ENCODE measurements around the gene SLPI. TPM values are rescaled to one million over a fixed set of nuclear protein-coding genes. Genes with fewer than 3 reads are reported as not detected.

Gene SLPI
- total RNA-seq, 1 experiment from 2014 or later: not detected

GRCh38 chr20:45221076-45221475 is 33.3 kb downstream of the SLPI start, which contains the start of gene SEMG2:
SEMG2 (plus strand) TSS chr20:45221373; CDS start chr20:45221390, 17 bp downstream.
- Histone ChIP-seq H3K36me3 (ENCODE audit: insufficient read depth, low read length) (no peaks in the 10 kb centered on the region), H3K27ac (ENCODE audit: low read length) (no peak within 1 kb of the TSS), H3K27me3 (ENCODE audit: low read length) (no peaks in the 10 kb centered on the region)

GRCh38 chr20:45218636-45219035 is 35.7 kb downstream of the SLPI start:
- no peaks in the 10 kb centered on the region for H3K27me3 ChIP-seq (ENCODE audit: low read length)
- no peak overlapping the region for H2AFZ ChIP-seq (ENCODE audit: low read length)
- no peak overlapping the region for H3K4me2 ChIP-seq (ENCODE audit: low read depth, low read length, poor library complexity, severe bottlenecking)
- DNase-seq: no peak
- no peaks in the 10 kb centered on the region for H3K79me2 ChIP-seq (ENCODE audit: low read length)
- no peaks in the 10 kb centered on the region for H3K4me1 ChIP-seq (ENCODE audit: low read length)
- no peak overlapping the region for H3K27ac ChIP-seq (ENCODE audit: low read length)
- H4K20me1 ChIP-seq (ENCODE audit: insufficient read depth, low read depth, low read length): no peaks in the 10 kb centered on the region
- H3K4me3 ChIP-seq (ENCODE audit: low read length): no peak overlapping the region
- no peaks in the 10 kb centered on the region for H3K36me3 ChIP-seq (ENCODE audit: insufficient read depth, low read length)
- H3K9me2 ChIP-seq (replicated peaks; ENCODE audit: insufficient read depth, low read length): no peaks in the 10 kb centered on the region
- no peak overlapping the region for H3K9ac ChIP-seq (ENCODE audit: low read length)
- no peaks in the 10 kb centered on the region for H3K9me3 ChIP-seq (ENCODE audit: low read length)

More at GRCh38 chr20:45221076-45221475, 33.3 kb downstream of the SLPI start, which contains the start of gene SEMG2:
- no peak within 1 kb of the TSS for H3K4me2 ChIP-seq (ENCODE audit: low read depth, low read length, poor library complexity, severe bottlenecking)
- no peaks in the 10 kb centered on the region for H3K9me2 ChIP-seq (replicated peaks; ENCODE audit: insufficient read depth, low read length)
- no peaks in the 10 kb centered on the region for H3K79me2 ChIP-seq (ENCODE audit: low read length)
- no peak within 1 kb of the TSS for H3K4me3 ChIP-seq (ENCODE audit: low read length)
- no peaks in the 10 kb centered on the region for H3K9me3 ChIP-seq (ENCODE audit: low read length)
- no peak within 1 kb of the TSS for H3K9ac ChIP-seq (ENCODE audit: low read length)
- no peaks in the 10 kb centered on the region for H4K20me1 ChIP-seq (ENCODE audit: insufficient read depth, low read depth, low read length)
- no peak for DNase-seq
- no peaks in the 10 kb centered on the region for H3K4me1 ChIP-seq (ENCODE audit: low read length)
- H2AFZ ChIP-seq (ENCODE audit: low read length): no peak within 1 kb of the TSS

- no peak overlapping the region for H3K27ac ChIP-seq (ENCODE audit: low read length)
- no peak overlapping the region for H2AFZ ChIP-seq (ENCODE audit: low read length)
- H3K9ac ChIP-seq (ENCODE audit: low read length): no peak overlapping the region
- H3K9me2 ChIP-seq (replicated peaks; ENCODE audit: insufficient read depth, low read length): no peaks in the 10 kb centered on the region
- no peaks in the 10 kb centered on the region for H3K27me3 ChIP-seq (ENCODE audit: low read length)
- H3K4me1 ChIP-seq (ENCODE audit: low read length): no peaks in the 10 kb centered on the region
- no peaks in the 10 kb centered on the region for H4K20me1 ChIP-seq (ENCODE audit: insufficient read depth, low read depth, low read length)
- no peak for DNase-seq
- no peaks in the 10 kb centered on the region for H3K9me3 ChIP-seq (ENCODE audit: low read length)
- no peak overlapping the region for H3K4me3 ChIP-seq (ENCODE audit: low read length)
- no peaks in the 10 kb centered on the region for H3K79me2 ChIP-seq (ENCODE audit: low read length)
- no peak overlapping the region for H3K4me2 ChIP-seq (ENCODE audit: low read depth, low read length, poor library complexity, severe bottlenecking)
- H3K36me3 ChIP-seq (ENCODE audit: insufficient read depth, low read length): no peaks in the 10 kb centered on the region
Measured at GRCh38 chr20:45218124-45218523, 36.2 kb downstream of the SLPI start.

GRCh38 chr20:45212836-45213235 is 41.5 kb downstream of the SLPI start:
- no peak overlapping the region for H3K4me3 ChIP-seq (ENCODE audit: low read length)
- H3K36me3 ChIP-seq (ENCODE audit: insufficient read depth, low read length): no peaks in the 10 kb centered on the region
- no peaks in the 10 kb centered on the region for H3K9me3 ChIP-seq (ENCODE audit: low read length)
- H3K27ac ChIP-seq (ENCODE audit: low read length): no peak overlapping the region
- H3K4me2 ChIP-seq (ENCODE audit: low read depth, low read length, poor library complexity, severe bottlenecking): no peak overlapping the region
- H3K9ac ChIP-seq (ENCODE audit: low read length): no peak overlapping the region
- H2AFZ ChIP-seq (ENCODE audit: low read length): no peak overlapping the region
- H3K27me3 ChIP-seq (ENCODE audit: low read length): no peaks in the 10 kb centered on the region
- no peaks in the 10 kb centered on the region for H3K79me2 ChIP-seq (ENCODE audit: low read length)
- no peaks in the 10 kb centered on the region for H4K20me1 ChIP-seq (ENCODE audit: insufficient read depth, low read depth, low read length)
- no peaks in the 10 kb centered on the region for H3K4me1 ChIP-seq (ENCODE audit: low read length)
- no peak for DNase-seq
- H3K9me2 ChIP-seq (replicated peaks; ENCODE audit: insufficient read depth, low read length): no peaks in the 10 kb centered on the region

- H3K9me2 ChIP-seq (replicated peaks; ENCODE audit: insufficient read depth, low read length): no peaks in the 10 kb centered on the region
- no peak overlapping the region for H3K9ac ChIP-seq (ENCODE audit: low read length)
- DNase-seq: no peak
- no peak overlapping the region for H3K4me2 ChIP-seq (ENCODE audit: low read depth, low read length, poor library complexity, severe bottlenecking)
- no peaks in the 10 kb centered on the region for H3K36me3 ChIP-seq (ENCODE audit: insufficient read depth, low read length)
- H3K79me2 ChIP-seq (ENCODE audit: low read length): no peaks in the 10 kb centered on the region
- no peaks in the 10 kb centered on the region for H3K27me3 ChIP-seq (ENCODE audit: low read length)
- no peaks in the 10 kb centered on the region for H4K20me1 ChIP-seq (ENCODE audit: insufficient read depth, low read depth, low read length)
- H3K4me1 ChIP-seq (ENCODE audit: low read length): no peaks in the 10 kb centered on the region
- H3K27ac ChIP-seq (ENCODE audit: low read length): no peak overlapping the region
- no peak overlapping the region for H3K4me3 ChIP-seq (ENCODE audit: low read length)
- no peak overlapping the region for H2AFZ ChIP-seq (ENCODE audit: low read length)
- H3K9me3 ChIP-seq (ENCODE audit: low read length): no peaks in the 10 kb centered on the region
Measured at GRCh38 chr20:45211569-45212474, 42.5 kb downstream of the SLPI start.

GRCh38 chr20:45209924-45210323 is 44.4 kb downstream of the SLPI start:
- no peaks in the 10 kb centered on the region for H3K9me2 ChIP-seq (replicated peaks; ENCODE audit: insufficient read depth, low read length)

GRCh38 chr20:45206725-45207124 is 47.6 kb downstream of the SLPI start, which contains the start of gene SEMG1:
SEMG1 (plus strand) TSS chr20:45207033; CDS start chr20:45207054, 21 bp downstream.
- DNase-seq: no peak
- Histone ChIP-seq H3K4me3 (ENCODE audit: low read length) (no peak within 1 kb of the TSS), H2AFZ (ENCODE audit: low read length) (no peak within 1 kb of the TSS), H4K20me1 (ENCODE audit: insufficient read depth, low read depth, low read length) (no peaks in the 10 kb centered on the region), H3K27ac (ENCODE audit: low read length) (no peak within 1 kb of the TSS), H3K9ac (ENCODE audit: low read length) (no peak within 1 kb of the TSS), H3K27me3 (ENCODE audit: low read length) (no peaks in the 10 kb centered on the region), H3K9me3 (ENCODE audit: low read length) (no peaks in the 10 kb centered on the region), H3K36me3 (ENCODE audit: insufficient read depth, low read length) (no peaks in the 10 kb centered on the region), H3K4me2 (ENCODE audit: low read depth, low read length, poor library complexity, severe bottlenecking) (no peak within 1 kb of the TSS), H3K79me2 (ENCODE audit: low read length) (no peaks in the 10 kb centered on the region), H3K4me1 (ENCODE audit: low read length) (no peaks in the 10 kb centered on the region), H3K9me2 (replicated peaks; ENCODE audit: insufficient read depth, low read length) (no peaks in the 10 kb centered on the region)

More at GRCh38 chr20:45209924-45210323, 44.4 kb downstream of the SLPI start:
- no peak overlapping the region for H3K27ac ChIP-seq (ENCODE audit: low read length)
- H3K9ac ChIP-seq (ENCODE audit: low read length): no peak overlapping the region
- no peaks in the 10 kb centered on the region for H3K79me2 ChIP-seq (ENCODE audit: low read length)
- H4K20me1 ChIP-seq (ENCODE audit: insufficient read depth, low read depth, low read length): no peaks in the 10 kb centered on the region
- no peak overlapping the region for H3K4me2 ChIP-seq (ENCODE audit: low read depth, low read length, poor library complexity, severe bottlenecking)
- H3K27me3 ChIP-seq (ENCODE audit: low read length): no peaks in the 10 kb centered on the region
- no peak overlapping the region for H3K4me3 ChIP-seq (ENCODE audit: low read length)
- H2AFZ ChIP-seq (ENCODE audit: low read length): no peak overlapping the region
- no peaks in the 10 kb centered on the region for H3K4me1 ChIP-seq (ENCODE audit: low read length)
- H3K36me3 ChIP-seq (ENCODE audit: insufficient read depth, low read length): no peaks in the 10 kb centered on the region
- no peak for DNase-seq
- no peaks in the 10 kb centered on the region for H3K9me3 ChIP-seq (ENCODE audit: low read length)

Measured in Karpas-422 (cell line).